Upper lobe of right lung (tissue), 1 donor: ENCODE results near the gene PPP6R2. TPM values are rescaled to one million over a fixed set of nuclear protein-coding genes. Genes with fewer than 3 reads are reported as not detected.

Experiments used
- ATAC-seq: fragments of 200-7000 bp; cut with Tn5 transposase; one replicate; pipeline ENCODE4 v1.9.1; 2020; ENCODE audit warnings: mild to moderate bottlenecking, moderate library complexity
- DNase-seq: peaks from one replicate; pipeline ENCODE4 v3.0.0-alpha.2; 2020
- H3K27ac ChIP-seq: fragments of 200-600 bp; one replicate; pipeline ENCODE4 v1.8.0; 2022
- H3K27me3 ChIP-seq: fragments of 200-600 bp; one replicate; pipeline ENCODE4 v1.8.0; 2022; ENCODE audit warnings: mild to moderate bottlenecking
- H3K36me3 ChIP-seq: fragments of 200-600 bp; one replicate; pipeline ENCODE4 v1.8.0; 2022
- H3K4me1 ChIP-seq: fragments of 200-600 bp; one replicate; pipeline ENCODE4 v1.8.0; 2022
- H3K4me3 ChIP-seq: fragments of 200-600 bp; one replicate; pipeline ENCODE4 v1.8.0; 2022; ENCODE audit warnings: mild to moderate bottlenecking
- H3K9me3 ChIP-seq: fragments of 200-600 bp; one replicate; pipeline ENCODE4 v1.8.0; 2022
- CTCF ChIP-seq: fragments of 200-600 bp; IDR thresholded peaks from one replicate; pipeline ENCODE4 v1.8.0; 2022; ENCODE audit warnings: antibody characterized with exemption
- intact Hi-C: fragments of 100-400 bp; cut with DNase I; formaldehyde crosslinking; loops from one replicate; pipeline ENCODE4 v1.11.0; 2022
- total RNA-seq: library from RNA; stranded (reverse); fragmentation: NEBNext Ultra II Directional; extraction: Animal tissue kit (Norgen Biotek cat#: 25700); gene quantifications from one replicate; pipeline ENCODE4 v1.2.1, GENCODE V29; 2021
- donor health status: DM: no; HTN: yes; CAD: no; lungs with severe emphysema.

Gene PPP6R2
- total RNA-seq, 1 donor from 2014 or later: 54.0 TPM

- H3K9me3 ChIP-seq: no peaks in the 10 kb centered on the region
- TF ChIP-seq CTCF: peak; percentile 13
- peaks cover 52% of the 10 kb centered on the region for H3K4me1 ChIP-seq
- H3K27ac ChIP-seq: no peak overlapping the region
- peaks cover under 1% of the 10 kb centered on the region for H3K36me3 ChIP-seq
- H3K27me3 ChIP-seq: no peaks in the 10 kb centered on the region
- DNase-seq: no peak
- H3K4me3 ChIP-seq: peak overlapping the region; percentile 85
- intact Hi-C loops: no loop called here
- ATAC-seq: no peak
These were observed 130.0 kb downstream of the PPP6R2 start for GRCh38 chr22:50473088-50473487.

- TF ChIP-seq CTCF: no peak
- Histone ChIP-seq H3K4me3 (peak overlapping the region; percentile 85), H3K9me3 (no peaks in the 10 kb centered on the region), H3K36me3 (no peaks in the 10 kb centered on the region), H3K27me3 (no peaks in the 10 kb centered on the region), H3K4me1 (peaks cover 52% of the 10 kb centered on the region), H3K27ac (peak overlapping the region; percentile 58)
- DNase-seq (peak; percentile 79), ATAC-seq (peak; percentile 42)
- intact Hi-C loops: no loop called here
These were observed 130.9 kb downstream of the PPP6R2 start for GRCh38 chr22:50473855-50474671.

GRCh38 chr22:50474710-50475651 is 131.9 kb downstream of the PPP6R2 start, which contains the start of gene SBF1:
SBF1 (minus strand) TSS chr22:50475035; CDS start chr22:50474840, 195 bp downstream.
- no peaks in the 10 kb centered on the region for H3K36me3 ChIP-seq
- H3K27ac ChIP-seq: peak within 1 kb of the TSS; percentile 71
- DNase-seq (peak; percentile 96), ATAC-seq (peak; percentile 97)
- intact Hi-C loops: no loop called here
- H3K27me3 ChIP-seq: no peaks in the 10 kb centered on the region
- peak within 1 kb of the TSS; percentile 85 for H3K4me3 ChIP-seq
- peaks cover 43% of the 10 kb centered on the region for H3K4me1 ChIP-seq
- H3K9me3 ChIP-seq: no peaks in the 10 kb centered on the region
- no peak for TF ChIP-seq CTCF

- Histone ChIP-seq H3K36me3 (no peaks in the 10 kb centered on the region), H3K9me3 (no peaks in the 10 kb centered on the region), H3K4me1 (peaks cover 36% of the 10 kb centered on the region), H3K27me3 (peaks cover 6% of the 10 kb centered on the region), H3K4me3 (peak overlapping the region; percentile 85), H3K27ac (peak overlapping the region; percentile 71)
- TF ChIP-seq CTCF: no peak
- no peak for ATAC-seq
- intact Hi-C loops: no loop called here
- no peak for DNase-seq
These were observed 132.5 kb downstream of the PPP6R2 start for GRCh38 chr22:50475652-50476002.

- no peak for TF ChIP-seq CTCF
- DNase-seq (no peak), ATAC-seq (no peak)
- H3K4me1 ChIP-seq: peaks cover 25% of the 10 kb centered on the region
- H3K27me3 ChIP-seq: peaks cover 16% of the 10 kb centered on the region
- H3K27ac ChIP-seq: no peak overlapping the region
- no peaks in the 10 kb centered on the region for H3K36me3 ChIP-seq
- H3K4me3 ChIP-seq: no peak overlapping the region
- intact Hi-C loops: no loop called here
- H3K9me3 ChIP-seq: no peaks in the 10 kb centered on the region
These were observed 133.7 kb downstream of the PPP6R2 start for GRCh38 chr22:50476868-50477267.
